ENCODE measurements around the gene AGXT. TPM values are rescaled to one million over a fixed set of nuclear protein-coding genes. Genes with fewer than 3 reads are reported as not detected.

The AGXT gene
- total and polyA plus RNA-seq, 2 of the 8 experiments (the other 6 are each of a cell fraction or from before 2014, with no cell fraction given) = 0.03 TPM; not detected in 1

DNA sequence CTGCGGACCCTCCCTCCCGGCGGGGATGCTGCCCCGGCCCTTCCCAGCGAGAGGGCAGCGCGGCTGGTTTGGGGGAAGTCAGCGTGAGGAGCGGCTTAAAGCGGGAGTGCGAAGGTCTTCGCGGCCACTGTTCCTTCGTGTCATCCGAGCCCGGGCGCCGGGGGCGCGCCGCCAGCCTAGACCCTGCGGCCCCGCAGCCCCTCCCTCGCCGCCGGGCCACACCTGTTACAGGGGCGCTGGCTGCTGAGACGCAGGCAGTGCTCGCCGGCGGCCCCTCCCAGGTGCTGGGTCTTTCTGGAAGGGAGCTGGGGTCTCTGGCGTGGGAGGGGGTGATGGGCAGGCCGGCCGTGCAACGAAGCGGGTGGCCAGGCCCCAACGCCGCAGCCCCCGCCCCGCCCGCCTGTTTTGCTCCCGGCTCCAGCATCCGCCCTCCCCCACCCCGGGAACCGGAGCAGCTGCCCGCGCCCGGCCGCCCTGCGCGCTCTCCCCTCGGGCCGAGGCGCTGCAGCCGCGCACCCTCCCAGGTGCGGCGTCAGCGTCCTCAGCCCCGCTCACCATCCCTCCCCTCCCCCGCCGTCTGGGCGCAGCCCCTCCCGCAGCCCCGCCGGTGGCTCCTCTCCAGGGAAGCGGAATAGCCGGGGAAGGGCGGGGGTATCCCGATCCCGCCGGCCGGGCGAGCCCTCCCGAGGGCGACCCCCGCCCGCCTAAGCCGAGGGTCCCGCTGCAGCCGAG is 49.3 kb upstream of the AGXT start (continued):
- no peak; the same call in 1 of the 2 replicates for TF ChIP-seq PHF8 (conservative IDR thresholded peaks at IDR 0.05; ENCODE audit: low read depth, low read length)

Data from H1 (cell line).